Transverse colon (tissue), 4 donors: ENCODE measurements around the gene SLC2A13. TPM values are rescaled to one million over a fixed set of nuclear protein-coding genes. Genes with fewer than 3 reads are reported as not detected.

Experiments used
- DNase-seq: peaks from one replicate; pipeline ENCODE4 v3.0.0-alpha.2; 2019
- H3K27ac ChIP-seq, 4 donors: fragments of 200-600 bp; sonication (generic); 2 replicates each; pipeline ENCODE4 v1.5.1; 2016 to 2018; ENCODE audit warnings: inconsistent platforms in 4 of 4
- H3K27me3 ChIP-seq: fragments of 200-600 bp; sonication (generic); 2 replicates; pipeline ENCODE4 v1.5.1; 2017; ENCODE audit warnings: inconsistent platforms
- H3K36me3 ChIP-seq, 4 donors: fragments of 200-600 bp; sonication (generic); 2 replicates each; pipeline ENCODE4 v1.5.1; 2017 to 2019; ENCODE audit warnings: inconsistent platforms in 4 of 4
- H3K4me1 ChIP-seq, 4 donors: fragments of 200-600 bp; sonication (generic); 2 replicates each; pipeline ENCODE4 v1.5.1; 2017 to 2020; ENCODE audit warnings: inconsistent platforms in 4 of 4
- H3K4me3 ChIP-seq, 4 donors: fragments of 200-600 bp; sonication (generic); 1 replicate in 1 of 4; 2 replicates in 3 of 4; pipeline versions ENCODE4 v1.5.1 to v1.6.1; 2017 to 2019; ENCODE audit warnings: inconsistent platforms in 4 of 4
- H3K9me3 ChIP-seq, 2 donors: fragments of 200-600 bp; sonication (generic); 2 replicates each; pipeline ENCODE4 v1.5.1; 2017 to 2019; ENCODE audit warnings: inconsistent platforms in 2 of 2
- EP300 ChIP-seq: sonication (generic); formaldehyde crosslinking; IDR thresholded peaks from one replicate; pipeline ENCODE4 v1.6.1; 2017; ENCODE audit warnings: antibody characterized with exemption, low read depth
- POLR2A ChIP-seq: fragments of 450-650 bp; IDR thresholded peaks from one replicate; pipeline ENCODE4 v1.6.1; 2016; ENCODE audit warnings: antibody characterized with exemption, mild to moderate bottlenecking, moderate library complexity
- POLR2AphosphoS5 ChIP-seq, 3 donors: sonication (generic); formaldehyde crosslinking; IDR thresholded peaks; one replicate each; pipeline ENCODE4 v1.6.1; 2016; ENCODE audit warnings: antibody characterized with exemption in 3 of 3
- WGBS, 2 donors: methylation state at CpG; one replicate each; pipeline ENCODE4 v1.1.5; 2018; ENCODE audit warnings: low coverage in 1 of 2; 5-methylcytosine and 5-hydroxymethylcytosine counted together
- in situ Hi-C, 4 donors: fragments of 200-750 bp; cut with MboI; loops; one replicate each; pipeline versions ENCODE4 v1.15.0 to v1.15.1; 2017; ENCODE audit warnings: low sequenced_read_pairs in 3 of 4, low pct_ligation_motif_present in 1 of 4, low pct_unique_long_range_greater_than_20kb in 1 of 4
- intact Hi-C: fragments of 100-400 bp; cut with DNase I; formaldehyde crosslinking; loops from one replicate; pipeline ENCODE4 v1.15.1; 2023; ENCODE audit warnings: low total_unique reads
- total RNA-seq, 4 donors: library from RNA; depleted of rRNA; stranded (reverse); fragments of >200 nt; gene quantifications; one replicate each; pipeline ENCODE4 v1.1.0, GENCODE V29; 2016
- TF ChIP-seq, protein P1 (sequence below), 5 experiments: fragments of 200-600 bp in 3 of 5; fragments of 450-650 bp in 2 of 5; sonication (generic) in 3 of 5; IDR thresholded peaks; 1 replicate in 2 of 5; 2 replicates in 3 of 5; pipeline ENCODE4 v1.5.1; 2016 to 2017; ENCODE audit warnings: antibody characterized with exemption in 5 of 5, inconsistent platforms in 3 of 5, mild to moderate bottlenecking in 2 of 5, moderate library complexity in 1 of 5

The SLC2A13 gene
- total RNA-seq, 4 donors from 2014 or later, result 31.8 to 70.7 (median 46.8) TPM

DNA sequence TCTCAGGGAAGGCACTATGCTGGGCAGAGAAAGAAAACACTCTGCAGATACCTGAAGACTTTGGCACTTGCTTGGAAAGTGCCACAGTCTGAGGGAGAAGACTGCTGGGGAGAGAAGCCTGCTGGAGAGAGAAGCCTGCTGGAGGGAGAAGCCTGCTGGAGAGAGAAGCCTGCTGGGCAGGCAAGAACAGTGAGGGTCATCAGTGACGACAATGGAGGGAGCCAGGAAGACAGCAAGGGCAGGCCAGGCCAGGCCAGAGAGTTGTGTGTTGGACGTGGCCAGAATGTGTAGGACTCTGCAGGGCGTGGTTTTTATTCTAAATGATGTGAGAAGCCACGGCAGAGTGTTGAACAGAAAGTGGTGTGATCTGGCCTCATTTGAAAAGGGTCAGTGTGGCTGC lies 301.0 kb downstream of the SLC2A13 start:
- Histone ChIP-seq H3K36me3 (no peaks in the 10 kb centered on the region), H3K27ac (no peak overlapping the region), H3K27me3 (no peaks in the 10 kb centered on the region), H3K4me3 (no peak overlapping the region), H3K4me1 (peaks cover 0 to 4% (median 0%) of the 10 kb centered on the region in 4 donors), H3K9me3 (peaks cover 0 to 2% of the 10 kb centered on the region in 2 donors)
- 65% methylated on average over 4 of the region's 4 CpGs for WGBS, 2 donors
- intact Hi-C loops (no loop called here), in situ Hi-C loops (no loop called here)
- TF ChIP-seq EP300, result no peak
- no peak for TF ChIP-seq POLR2A
- TF ChIP-seq, protein P1, sequence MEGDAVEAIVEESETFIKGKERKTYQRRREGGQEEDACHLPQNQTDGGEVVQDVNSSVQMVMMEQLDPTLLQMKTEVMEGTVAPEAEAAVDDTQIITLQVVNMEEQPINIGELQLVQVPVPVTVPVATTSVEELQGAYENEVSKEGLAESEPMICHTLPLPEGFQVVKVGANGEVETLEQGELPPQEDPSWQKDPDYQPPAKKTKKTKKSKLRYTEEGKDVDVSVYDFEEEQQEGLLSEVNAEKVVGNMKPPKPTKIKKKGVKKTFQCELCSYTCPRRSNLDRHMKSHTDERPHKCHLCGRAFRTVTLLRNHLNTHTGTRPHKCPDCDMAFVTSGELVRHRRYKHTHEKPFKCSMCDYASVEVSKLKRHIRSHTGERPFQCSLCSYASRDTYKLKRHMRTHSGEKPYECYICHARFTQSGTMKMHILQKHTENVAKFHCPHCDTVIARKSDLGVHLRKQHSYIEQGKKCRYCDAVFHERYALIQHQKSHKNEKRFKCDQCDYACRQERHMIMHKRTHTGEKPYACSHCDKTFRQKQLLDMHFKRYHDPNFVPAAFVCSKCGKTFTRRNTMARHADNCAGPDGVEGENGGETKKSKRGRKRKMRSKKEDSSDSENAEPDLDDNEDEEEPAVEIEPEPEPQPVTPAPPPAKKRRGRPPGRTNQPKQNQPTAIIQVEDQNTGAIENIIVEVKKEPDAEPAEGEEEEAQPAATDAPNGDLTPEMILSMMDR (IDR thresholded peaks at IDR 0.05), result no peak
- TF ChIP-seq POLR2AphosphoS5 (IDR thresholded peaks at IDR 0.05), result no peak
- no peak for DNase-seq

DNA sequence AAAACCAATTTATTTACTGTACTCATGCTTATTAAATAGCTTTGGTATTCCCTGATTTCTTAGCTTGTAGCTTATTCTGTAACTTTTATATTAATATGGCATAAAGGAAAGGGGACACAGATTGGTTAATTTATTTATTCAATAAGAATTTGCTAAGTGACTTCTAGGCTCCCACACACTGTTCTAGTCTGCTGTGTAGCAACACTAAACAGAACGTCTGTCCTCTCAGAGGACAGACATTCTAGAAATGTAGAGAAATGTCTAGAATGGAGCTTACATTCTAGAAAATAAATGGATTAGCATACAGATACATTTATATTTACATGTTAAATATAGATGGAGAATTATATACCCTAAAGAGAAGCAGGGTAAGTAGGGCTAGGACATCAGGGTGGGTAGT lies 301.4 kb downstream of the SLC2A13 start:
- Histone ChIP-seq H3K9me3 (no peaks in the 10 kb centered on the region), H3K27ac (no peak overlapping the region), H3K27me3 (no peaks in the 10 kb centered on the region), H3K4me1 (peaks cover 0 to 4% (median 0%) of the 10 kb centered on the region in 4 donors), H3K36me3 (no peaks in the 10 kb centered on the region), H3K4me3 (no peak overlapping the region)
- WGBS, 2 donors, result 63 to 83% methylated on average over 1 of the region's 1 CpG
- intact Hi-C loops (no loop called here), in situ Hi-C loops (no loop called here)
- DNase-seq, result no peak
- TF ChIP-seq, protein P1 (IDR thresholded peaks at IDR 0.05), result no peak
- TF ChIP-seq EP300 (no peak), POLR2A (no peak), POLR2AphosphoS5 (IDR thresholded peaks at IDR 0.05) (no peak)

DNA sequence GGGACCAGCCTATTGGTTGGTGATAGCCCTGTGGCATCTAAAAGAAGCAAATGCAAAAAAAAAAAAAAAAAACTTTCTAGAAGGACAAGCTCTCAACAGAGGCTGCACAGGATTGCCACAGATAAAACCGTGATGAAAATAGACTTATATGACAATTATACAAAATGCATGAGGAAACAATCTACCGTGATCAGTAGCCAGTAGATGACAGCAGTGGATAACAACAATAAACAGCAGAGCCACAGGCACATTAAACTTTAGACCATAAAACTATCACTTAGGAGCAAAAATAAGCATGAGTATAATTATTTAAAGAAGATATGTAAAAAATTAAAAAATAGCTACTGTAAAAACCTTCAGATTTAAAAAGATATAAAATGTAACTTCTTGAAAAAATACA lies 302.7 kb downstream of the SLC2A13 start:
- peaks cover 0 to 4% (median 0%) of the 10 kb centered on the region in 4 donors for H3K4me1 ChIP-seq
- H3K4me3 ChIP-seq, result no peak overlapping the region
- H3K9me3 ChIP-seq, result no peaks in the 10 kb centered on the region
- TF ChIP-seq EP300, result no peak
- no peak for TF ChIP-seq POLR2AphosphoS5 (IDR thresholded peaks at IDR 0.05)
- no peak for TF ChIP-seq POLR2A
- TF ChIP-seq, protein P1 (IDR thresholded peaks at IDR 0.05), result no peak
- in situ Hi-C loops, result no loop called here
- H3K36me3 ChIP-seq, result no peaks in the 10 kb centered on the region
- DNase-seq, result no peak
- H3K27me3 ChIP-seq, result no peaks in the 10 kb centered on the region
- H3K27ac ChIP-seq, result no peak overlapping the region
- intact Hi-C loops, result no loop called here
- 21 to 41% methylated on average over 2 of the region's 2 CpGs for WGBS, 2 donors

DNA sequence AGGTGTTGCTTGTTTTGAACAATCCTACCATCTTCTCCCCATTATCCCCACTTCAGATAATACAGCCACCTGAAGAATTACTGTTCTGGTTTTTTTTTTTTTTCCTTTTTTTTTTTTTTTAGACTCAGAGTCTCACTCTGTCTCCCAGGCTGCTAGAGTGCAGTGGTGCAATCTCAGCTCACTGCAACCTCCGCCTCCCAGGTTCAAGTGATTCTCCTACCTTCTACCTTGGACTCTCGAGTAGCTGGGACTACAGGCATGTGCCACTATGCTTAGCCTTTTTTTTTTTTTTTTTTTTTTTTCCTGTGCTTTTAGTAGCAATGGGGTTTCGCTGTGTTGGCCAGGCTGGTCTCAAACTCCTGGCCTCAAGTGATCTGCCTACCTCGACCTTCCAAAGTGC lies 306.9 kb downstream of the SLC2A13 start:
- 94 to 95% methylated on average over 2 to 4 of the region's 4 CpGs for WGBS, 2 donors
- Histone ChIP-seq H3K27me3 (no peaks in the 10 kb centered on the region), H3K9me3 (no peaks in the 10 kb centered on the region), H3K4me3 (no peak overlapping the region), H3K4me1 (peaks cover 0 to 10% (median 3%) of the 10 kb centered on the region in 4 donors), H3K27ac (no peak overlapping the region), H3K36me3 (no peaks in the 10 kb centered on the region)
- no peak for DNase-seq
- in situ Hi-C loops (no loop called here), intact Hi-C loops (no loop called here)
- TF ChIP-seq POLR2AphosphoS5 (IDR thresholded peaks at IDR 0.05), result no peak
- TF ChIP-seq POLR2A, result no peak
- TF ChIP-seq EP300, result no peak
- TF ChIP-seq, protein P1 (IDR thresholded peaks at IDR 0.05), result no peak
